Measurements from ENCODE around the gene EXOC1. TPM values are rescaled to one million over a fixed set of nuclear protein-coding genes. Genes with fewer than 3 reads are reported as not detected.
"Not testable (repeated sequence)": the region's sequence is repeated elsewhere in the genome, so short reads cannot be mapped to it uniquely, and the experiment has no call there.

Gene EXOC1
- total and polyA plus RNA-seq, 4 donors, result 18.4 to 63.6 (median 27.3) TPM

- Histone ChIP-seq H3K9ac (ENCODE audit: insufficient read depth in 1 of 2, low read length in 2 of 2) (no peak overlapping the region), H3K9me3 (ENCODE audit: control insufficient read depth in 4 of 4, insufficient read depth in 3 of 4, low read length in 3 of 4) (peaks cover 0 to 4% (median 0%) of the 10 kb centered on the region in 4 donors), H3K4me1 (ENCODE audit: control insufficient read depth in 5 of 5, insufficient read depth in 5 of 5, low read length in 5 of 5) (no peaks in the 10 kb centered on the region), H3K27me3 (ENCODE audit: control insufficient read depth in 3 of 3, insufficient read depth in 3 of 3, low read length in 2 of 3) (no peaks in the 10 kb centered on the region), H3K27ac (ENCODE audit: low read depth in 1 of 2, low read length in 1 of 2) (no peak overlapping the region), H3K4me3 (no peak overlapping the region), H3K36me3 (ENCODE audit: control insufficient read depth in 4 of 4, insufficient read depth in 4 of 4, low read length in 4 of 4) (no peaks in the 10 kb centered on the region)
- TF ChIP-seq CTCF (IDR thresholded peaks at IDR 0.05; ENCODE audit: control extremely low read depth, extremely low read depth), result no peak
- WGBS, 2 donors, result 94% methylated on average over 1 of the region's 1 CpG
- DNase-seq, result no peak
- no peak for ATAC-seq (ENCODE audit: insufficient read depth, low FRiP score)
Observed at GRCh38 chr4:55840956-55841355, 12.5 kb upstream of the EXOC1 start.

GRCh38 chr4:55841373-55842239, 11.8 kb upstream of the EXOC1 start:
- H3K4me1 ChIP-seq (ENCODE audit: control insufficient read depth in 5 of 5, insufficient read depth in 5 of 5, low read length in 5 of 5); H3K9me3 ChIP-seq (ENCODE audit: control insufficient read depth in 4 of 4, insufficient read depth in 3 of 4, low read length in 3 of 4); H3K36me3 ChIP-seq (ENCODE audit: control insufficient read depth in 4 of 4, insufficient read depth in 4 of 4, low read length in 4 of 4); H3K27me3 ChIP-seq (ENCODE audit: control insufficient read depth in 3 of 3, insufficient read depth in 3 of 3, low read length in 2 of 3); DNase-seq; H3K27ac ChIP-seq (ENCODE audit: low read depth in 1 of 2, low read length in 1 of 2); H3K9ac ChIP-seq (ENCODE audit: insufficient read depth in 1 of 2, low read length in 2 of 2); H3K4me3 ChIP-seq; ATAC-seq (ENCODE audit: insufficient read depth, low FRiP score): not testable (repeated sequence)
- 70 to 75% methylated on average over 20 to 21 of the region's 22 CpGs for WGBS, 2 donors

GRCh38 chr4:55842312-55842711, 11.1 kb upstream of the EXOC1 start:
- not testable (repeated sequence) for ATAC-seq (ENCODE audit: insufficient read depth, low FRiP score); DNase-seq; H3K4me1 ChIP-seq (ENCODE audit: control insufficient read depth in 5 of 5, insufficient read depth in 5 of 5, low read length in 5 of 5); H3K27me3 ChIP-seq (ENCODE audit: control insufficient read depth in 3 of 3, insufficient read depth in 3 of 3, low read length in 2 of 3); H3K4me3 ChIP-seq; H3K9me3 ChIP-seq (ENCODE audit: control insufficient read depth in 4 of 4, insufficient read depth in 3 of 4, low read length in 3 of 4); H3K36me3 ChIP-seq (ENCODE audit: control insufficient read depth in 4 of 4, insufficient read depth in 4 of 4, low read length in 4 of 4); H3K9ac ChIP-seq (ENCODE audit: insufficient read depth in 1 of 2, low read length in 2 of 2); H3K27ac ChIP-seq (ENCODE audit: low read depth in 1 of 2, low read length in 1 of 2)
- WGBS, 2 donors, result 74 to 83% methylated on average over 7 to 10 of the region's 10 CpGs

- Histone ChIP-seq H3K36me3 (ENCODE audit: control insufficient read depth in 4 of 4, insufficient read depth in 4 of 4, low read length in 4 of 4) (no peaks in the 10 kb centered on the region), H3K4me1 (ENCODE audit: control insufficient read depth in 5 of 5, insufficient read depth in 5 of 5, low read length in 5 of 5) (peaks cover 0 to 6% (median 4%) of the 10 kb centered on the region in 5 donors), H3K27ac (ENCODE audit: low read depth in 1 of 2, low read length in 1 of 2) (no peak overlapping the region), H3K27me3 (ENCODE audit: control insufficient read depth in 3 of 3, insufficient read depth in 3 of 3, low read length in 2 of 3) (peaks cover 0 to 14% (median 2%) of the 10 kb centered on the region in 3 donors), H3K9ac (ENCODE audit: insufficient read depth in 1 of 2, low read length in 2 of 2) (no peak overlapping the region), H3K4me3 (no peak overlapping the region), H3K9me3 (ENCODE audit: control insufficient read depth in 4 of 4, insufficient read depth in 3 of 4, low read length in 3 of 4) (no peaks in the 10 kb centered on the region)
- ATAC-seq (ENCODE audit: insufficient read depth, low FRiP score) (no peak), DNase-seq (no peak)
- 78% methylated on average over 9 of the region's 9 CpGs for WGBS, 2 donors
- no peak for TF ChIP-seq CTCF (IDR thresholded peaks at IDR 0.05; ENCODE audit: control extremely low read depth, extremely low read depth)
Observed at GRCh38 chr4:55849724-55850123, 3.7 kb upstream of the EXOC1 start.
